ENCODE data around the gene CBLN4.

The CBLN4 gene

GRCh38 chr20:56018716-56019115 is 13.4 kb upstream of the CBLN4 start:
- TF ChIP-seq EZH2phosphoT487 (IDR thresholded peaks at IDR 0.05; ENCODE audit: borderline replicate concordance) = no peak
- TF ChIP-seq CTCF (conservative IDR thresholded peaks at IDR 0.05; ENCODE audit: low read length) = no peak
- H3K4me3 ChIP-seq (ENCODE audit: low read length, poor library complexity, severe bottlenecking) = no peak overlapping the region
- no peaks in the 10 kb centered on the region for H3K4me1 ChIP-seq (ENCODE audit: insufficient read depth, low read length, poor library complexity, severe bottlenecking)
- no peak overlapping the region for H3K4me2 ChIP-seq (ENCODE audit: low read depth, low read length, poor library complexity, severe bottlenecking)
- no peaks in the 10 kb centered on the region for H3K36me3 ChIP-seq (ENCODE audit: insufficient read depth, low read length)
- no peak overlapping the region for H2AFZ ChIP-seq (ENCODE audit: low read length)
- no peaks in the 10 kb centered on the region for H3K79me2 ChIP-seq (ENCODE audit: insufficient read depth, low read length)
- H3K9me2 ChIP-seq (replicated peaks; ENCODE audit: low read depth, low read length) = no peaks in the 10 kb centered on the region
- H3K9ac ChIP-seq (ENCODE audit: low read depth, low read length, poor library complexity, severe bottlenecking) = no peak overlapping the region
- H3F3A ChIP-seq (ENCODE audit: low read depth) = no peaks in the 10 kb centered on the region
- H3K27me3 ChIP-seq (ENCODE audit: insufficient read depth, low read length, poor library complexity, severe bottlenecking) = no peaks in the 10 kb centered on the region
- H3K9me3 ChIP-seq (ENCODE audit: insufficient read depth, low read depth, low read length) = peaks cover 6% of the 10 kb centered on the region; the same call in 1 of the 2 replicates
- H4K20me1 ChIP-seq (ENCODE audit: insufficient read depth, low read length, poor library complexity, severe bottlenecking) = no peaks in the 10 kb centered on the region

- H3F3A ChIP-seq (ENCODE audit: low read depth) = no peaks in the 10 kb centered on the region
- no peaks in the 10 kb centered on the region for H4K20me1 ChIP-seq (ENCODE audit: insufficient read depth, low read length, poor library complexity, severe bottlenecking)
- peaks cover 6% of the 10 kb centered on the region; the same call in 1 of the 2 replicates for H3K9me3 ChIP-seq (ENCODE audit: insufficient read depth, low read depth, low read length)
- no peaks in the 10 kb centered on the region for H3K79me2 ChIP-seq (ENCODE audit: insufficient read depth, low read length)
- no peak overlapping the region for H2AFZ ChIP-seq (ENCODE audit: low read length)
- no peaks in the 10 kb centered on the region for H3K27me3 ChIP-seq (ENCODE audit: insufficient read depth, low read length, poor library complexity, severe bottlenecking)
- H3K9ac ChIP-seq (ENCODE audit: low read depth, low read length, poor library complexity, severe bottlenecking) = no peak overlapping the region
- TF ChIP-seq EZH2phosphoT487 (IDR thresholded peaks at IDR 0.05; ENCODE audit: borderline replicate concordance) = no peak
- TF ChIP-seq CTCF (conservative IDR thresholded peaks at IDR 0.05; ENCODE audit: low read length) = no peak
- no peak overlapping the region for H3K4me3 ChIP-seq (ENCODE audit: low read length, poor library complexity, severe bottlenecking)
- no peak overlapping the region for H3K4me2 ChIP-seq (ENCODE audit: low read depth, low read length, poor library complexity, severe bottlenecking)
- H3K36me3 ChIP-seq (ENCODE audit: insufficient read depth, low read length) = no peaks in the 10 kb centered on the region
- no peaks in the 10 kb centered on the region for H3K9me2 ChIP-seq (replicated peaks; ENCODE audit: low read depth, low read length)
- H3K4me1 ChIP-seq (ENCODE audit: insufficient read depth, low read length, poor library complexity, severe bottlenecking) = no peaks in the 10 kb centered on the region
Measured at GRCh38 chr20:56018194-56018593, 12.9 kb upstream of the CBLN4 start.

- no peak for TF ChIP-seq CTCF (conservative IDR thresholded peaks at IDR 0.05; ENCODE audit: low read length)
- no peak for TF ChIP-seq EZH2phosphoT487 (IDR thresholded peaks at IDR 0.05; ENCODE audit: borderline replicate concordance)
- no peaks in the 10 kb centered on the region for H3K4me1 ChIP-seq (ENCODE audit: insufficient read depth, low read length, poor library complexity, severe bottlenecking)
- no peak overlapping the region for H3K9ac ChIP-seq (ENCODE audit: low read depth, low read length, poor library complexity, severe bottlenecking)
- no peak overlapping the region for H3K4me3 ChIP-seq (ENCODE audit: low read length, poor library complexity, severe bottlenecking)
- H3K79me2 ChIP-seq (ENCODE audit: insufficient read depth, low read length) = no peaks in the 10 kb centered on the region
- no peaks in the 10 kb centered on the region for H3K36me3 ChIP-seq (ENCODE audit: insufficient read depth, low read length)
- H3K27me3 ChIP-seq (ENCODE audit: insufficient read depth, low read length, poor library complexity, severe bottlenecking) = no peaks in the 10 kb centered on the region
- peaks cover 6% of the 10 kb centered on the region; the same call in 1 of the 2 replicates for H3K9me3 ChIP-seq (ENCODE audit: insufficient read depth, low read depth, low read length)
- no peaks in the 10 kb centered on the region for H3K9me2 ChIP-seq (replicated peaks; ENCODE audit: low read depth, low read length)
- H4K20me1 ChIP-seq (ENCODE audit: insufficient read depth, low read length, poor library complexity, severe bottlenecking) = no peaks in the 10 kb centered on the region
- no peaks in the 10 kb centered on the region for H3F3A ChIP-seq (ENCODE audit: low read depth)
- no peak overlapping the region for H3K4me2 ChIP-seq (ENCODE audit: low read depth, low read length, poor library complexity, severe bottlenecking)
- no peak overlapping the region for H2AFZ ChIP-seq (ENCODE audit: low read length)
Measured at GRCh38 chr20:56017560-56017959, 12.2 kb upstream of the CBLN4 start.

Measured in Loucy (cell line).